ENCODE measurements around the gene DTX3.

DNA sequence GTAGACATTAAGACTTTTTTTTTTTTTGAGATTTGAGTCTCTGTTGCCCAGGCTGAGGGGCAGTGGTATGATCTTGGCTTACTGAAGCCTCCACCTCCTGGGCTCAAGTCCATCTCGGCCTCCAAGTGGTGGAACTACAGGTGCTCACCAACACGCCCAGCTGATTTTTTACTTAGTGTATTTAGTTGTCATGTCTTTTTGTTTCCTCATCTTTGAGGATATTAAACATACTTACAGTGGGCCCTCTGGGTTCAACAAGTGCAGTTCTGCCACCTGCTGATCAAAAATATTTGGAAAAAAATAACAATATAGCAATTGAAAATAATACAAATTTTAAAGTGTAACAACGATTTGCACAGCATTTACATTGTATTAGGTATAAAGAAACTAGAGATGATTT is 32.7 kb downstream of the DTX3 start:
- TF ChIP-seq, protein P1, sequence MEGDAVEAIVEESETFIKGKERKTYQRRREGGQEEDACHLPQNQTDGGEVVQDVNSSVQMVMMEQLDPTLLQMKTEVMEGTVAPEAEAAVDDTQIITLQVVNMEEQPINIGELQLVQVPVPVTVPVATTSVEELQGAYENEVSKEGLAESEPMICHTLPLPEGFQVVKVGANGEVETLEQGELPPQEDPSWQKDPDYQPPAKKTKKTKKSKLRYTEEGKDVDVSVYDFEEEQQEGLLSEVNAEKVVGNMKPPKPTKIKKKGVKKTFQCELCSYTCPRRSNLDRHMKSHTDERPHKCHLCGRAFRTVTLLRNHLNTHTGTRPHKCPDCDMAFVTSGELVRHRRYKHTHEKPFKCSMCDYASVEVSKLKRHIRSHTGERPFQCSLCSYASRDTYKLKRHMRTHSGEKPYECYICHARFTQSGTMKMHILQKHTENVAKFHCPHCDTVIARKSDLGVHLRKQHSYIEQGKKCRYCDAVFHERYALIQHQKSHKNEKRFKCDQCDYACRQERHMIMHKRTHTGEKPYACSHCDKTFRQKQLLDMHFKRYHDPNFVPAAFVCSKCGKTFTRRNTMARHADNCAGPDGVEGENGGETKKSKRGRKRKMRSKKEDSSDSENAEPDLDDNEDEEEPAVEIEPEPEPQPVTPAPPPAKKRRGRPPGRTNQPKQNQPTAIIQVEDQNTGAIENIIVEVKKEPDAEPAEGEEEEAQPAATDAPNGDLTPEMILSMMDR (IDR thresholded peaks at IDR 0.05): no peak
- TF ChIP-seq POLR2A (IDR thresholded peaks at IDR 0.05): no peak
